Gastroesophageal sphincter (tissue), 4 donors: ENCODE results near the gene MR1. TPM values are rescaled to one million over a fixed set of nuclear protein-coding genes. Genes with fewer than 3 reads are reported as not detected.
"Not testable (repeated sequence)": the region's sequence is repeated elsewhere in the genome, so short reads cannot be mapped to it uniquely, and the experiment has no call there.

Source experiments
- ATAC-seq: fragments of 150-250 bp; one replicate; pipeline ENCODE4 v1.9.1; 2016; ENCODE audit warnings: mild to moderate bottlenecking, moderate library complexity
- H3K27ac ChIP-seq, 4 donors: fragments of 200-600 bp; sonication (generic) in 3 of 4; 1 replicate in 3 of 4; 2 replicates in 1 of 4; pipeline ENCODE4 v1.5.1; 2016 to 2019
- H3K27me3 ChIP-seq: fragments of 200-600 bp; sonication (generic); one replicate; pipeline ENCODE4 v1.5.1; 2019
- H3K36me3 ChIP-seq, 2 donors: fragments of 200-600 bp; sonication (generic); one replicate each; pipeline ENCODE4 v1.5.1; 2019; ENCODE audit warnings: control low read depth in 1 of 2
- H3K4me1 ChIP-seq, 3 donors: fragments of 200-600 bp; sonication (generic); 1 replicate in 2 of 3; 2 replicates in 1 of 3; pipeline ENCODE4 v1.5.1; 2016 to 2019; ENCODE audit warnings: control low read depth in 2 of 3
- H3K4me3 ChIP-seq, 2 donors: fragments of 200-600 bp; sonication (generic); one replicate each; pipeline ENCODE4 v1.5.1; 2019; ENCODE audit warnings: mild to moderate bottlenecking in 1 of 2, moderate library complexity in 1 of 2
- H3K9me3 ChIP-seq, 3 donors: fragments of 200-600 bp; sonication (generic); one replicate each; pipeline ENCODE4 v1.5.1; 2017 to 2019; ENCODE audit warnings: control low read depth in 2 of 3
- CTCF ChIP-seq, 4 experiments: fragments of 200-600 bp in 2 of 4; fragments of 450-650 bp in 2 of 4; sonication (generic) in 1 of 4; IDR thresholded peaks; one replicate each; pipeline ENCODE4 v1.5.1; 2017 to 2019; ENCODE audit warnings: antibody characterized with exemption in 4 of 4, mild to moderate bottlenecking in 2 of 4, moderate library complexity in 2 of 4
- EP300 ChIP-seq: sonication (generic); formaldehyde crosslinking; IDR thresholded peaks from one replicate; pipeline ENCODE4 v1.6.1; 2017; ENCODE audit warnings: antibody characterized with exemption, mild to moderate bottlenecking
- POLR2A ChIP-seq, 2 donors: fragments of 450-650 bp; IDR thresholded peaks; one replicate each; pipeline ENCODE4 v1.6.1; 2017; ENCODE audit warnings: antibody characterized with exemption in 2 of 2, mild to moderate bottlenecking in 2 of 2, moderate library complexity in 1 of 2
- POLR2AphosphoS5 ChIP-seq: sonication (generic); formaldehyde crosslinking; IDR thresholded peaks from one replicate; pipeline ENCODE4 v1.6.1; 2017; ENCODE audit warnings: antibody characterized with exemption
- WGBS, 2 donors: methylation state at CpG; one replicate each; pipeline ENCODE4 v1.1.5; 2018; ENCODE audit warnings: low coverage in 1 of 2; 5-methylcytosine and 5-hydroxymethylcytosine counted together
- total RNA-seq, 4 donors: library from RNA; depleted of rRNA; stranded (reverse); fragments of >200 nt; gene quantifications; one replicate each; pipeline ENCODE4 v1.1.0, GENCODE V29; 2016

The MR1 gene
- total RNA-seq, 4 donors from 2014 or later, result 15.3 to 19.8 (median 18.2) TPM

- no peak overlapping the region for H3K27ac ChIP-seq
- TF ChIP-seq POLR2A (IDR thresholded peaks at IDR 0.05) (no peak), POLR2AphosphoS5 (no peak), EP300 (no peak)
- no peak overlapping the region for H3K4me3 ChIP-seq
- no peaks in the 10 kb centered on the region for H3K27me3 ChIP-seq
- no peaks in the 10 kb centered on the region for H3K9me3 ChIP-seq
- no peaks in the 10 kb centered on the region for H3K36me3 ChIP-seq
- peaks cover 2 to 12% (median 3%) of the 10 kb centered on the region in 3 donors for H3K4me1 ChIP-seq
- ATAC-seq, result no peak
These were observed 5.6 kb upstream of the MR1 start for GRCh38 chr1:181028196-181028595.

GRCh38 chr1:181028615-181029014, 5.2 kb upstream of the MR1 start:
- H3K4me1 ChIP-seq, result peaks cover 3 to 11% (median 6%) of the 10 kb centered on the region in 3 donors
- H3K36me3 ChIP-seq, result no peaks in the 10 kb centered on the region
- ATAC-seq, result no peak
- 73 to 89% methylated on average over 5 of the region's 5 CpGs for WGBS, 2 donors
- TF ChIP-seq EP300, result no peak
- no peak for TF ChIP-seq POLR2A (IDR thresholded peaks at IDR 0.05)
- TF ChIP-seq POLR2AphosphoS5, result no peak
- no peak for TF ChIP-seq CTCF (IDR thresholded peaks at IDR 0.05)
- no peaks in the 10 kb centered on the region for H3K9me3 ChIP-seq
- H3K27me3 ChIP-seq, result no peaks in the 10 kb centered on the region
- H3K27ac ChIP-seq, result no peak overlapping the region
- H3K4me3 ChIP-seq, result no peak overlapping the region

GRCh38 chr1:181032535-181032934, 1.2 kb upstream of the MR1 start:
- Histone ChIP-seq H3K27ac (peak overlapping the region; percentile 89 to 100 (median 90)), H3K9me3 (no peaks in the 10 kb centered on the region), H3K27me3 (no peaks in the 10 kb centered on the region), H3K36me3 (no peaks in the 10 kb centered on the region), H3K4me1 (peaks cover 6 to 42% (median 10%) of the 10 kb centered on the region in 3 donors), H3K4me3 (no peak overlapping the region)
- ATAC-seq, result no peak
- TF ChIP-seq EP300 (no peak), POLR2A (IDR thresholded peaks at IDR 0.05) (no peak), POLR2AphosphoS5 (no peak), CTCF (IDR thresholded peaks at IDR 0.05) (no peak)
- 69 to 74% methylated on average over 2 of the region's 2 CpGs for WGBS, 2 donors

GRCh38 chr1:181033128-181033798, 520 bp upstream of the MR1 start:
- Histone ChIP-seq H3K4me1 (peaks cover 6 to 42% (median 10%) of the 10 kb centered on the region in 3 donors), H3K27ac (peak overlapping the region; percentile 89 to 100 (median 90)), H3K36me3 (no peaks in the 10 kb centered on the region), H3K9me3 (no peaks in the 10 kb centered on the region), H3K27me3 (no peaks in the 10 kb centered on the region), H3K4me3 (peak overlapping the region; percentile 58 to 98)
- TF ChIP-seq EP300, result no peak
- TF ChIP-seq POLR2AphosphoS5, result peak; percentile 24
- 17% methylated on average over 2 of the region's 2 CpGs; no CpG with 5 or more reads in 1 of the 2 donors for WGBS, 2 donors
- ATAC-seq, result peak; percentile 83

GRCh38 chr1:181035210-181035609, 1.4 kb downstream of the MR1 start:
- not testable (repeated sequence) for H3K27me3 ChIP-seq, H3K36me3 ChIP-seq, H3K27ac ChIP-seq, H3K4me3 ChIP-seq, ATAC-seq, H3K9me3 ChIP-seq
- WGBS, 2 donors, result 80 to 90% methylated on average over 1 to 4 of the region's 4 CpGs
- peaks cover 6 to 47% (median 10%) of the 10 kb centered on the region in 3 donors for H3K4me1 ChIP-seq

GRCh38 chr1:181036107-181036836, 2.5 kb downstream of the MR1 start:
- ATAC-seq, result no peak
- no peak overlapping the region for H3K4me3 ChIP-seq
- 92 to 95% methylated on average over 4 of the region's 4 CpGs for WGBS, 2 donors
- no peaks in the 10 kb centered on the region for H3K27me3 ChIP-seq
- no peak overlapping the region for H3K27ac ChIP-seq
- peaks cover 6 to 57% (median 11%) of the 10 kb centered on the region in 3 donors for H3K4me1 ChIP-seq
- peaks cover 0 to 8% of the 10 kb centered on the region in 2 donors for H3K36me3 ChIP-seq
- no peaks in the 10 kb centered on the region for H3K9me3 ChIP-seq
- TF ChIP-seq POLR2AphosphoS5, result no peak

GRCh38 chr1:181037386-181037785, 3.6 kb downstream of the MR1 start:
- Histone ChIP-seq H3K9me3 (no peaks in the 10 kb centered on the region), H3K27ac (no peak overlapping the region), H3K4me3 (no peak overlapping the region), H3K27me3 (no peaks in the 10 kb centered on the region), H3K36me3 (peaks cover 0 to 8% of the 10 kb centered on the region in 2 donors), H3K4me1 (peaks cover 6 to 63% (median 14%) of the 10 kb centered on the region in 3 donors)
- 87 to 91% methylated on average over 2 of the region's 2 CpGs for WGBS, 2 donors
- TF ChIP-seq CTCF (IDR thresholded peaks at IDR 0.05) (no peak), POLR2AphosphoS5 (no peak), POLR2A (IDR thresholded peaks at IDR 0.05) (no peak), EP300 (no peak)
- ATAC-seq, result no peak
